SK-N-SH (cell line): ENCODE results near the gene VTCN1. TPM values are rescaled to one million over a fixed set of nuclear protein-coding genes. Genes with fewer than 3 reads are reported as not detected.

ENCODE experiments used
- CTCF ChIA-PET: fragments of 300-600, 350-600 bp; formaldehyde crosslinking; extraction: SDS; loops from one replicate; lab custom pipeline; 2021; lab: Yijun Ruan, JAX
- POLR2A ChIA-PET: fragments of 350-600 bp; sonication (Branson Sonifier 250); formaldehyde crosslinking; extraction: SDS; loops from one replicate; lab custom pipeline; 2020; ENCODE audit warnings: antibody characterized with exemption, inconsistent platforms; lab: Yijun Ruan, JAX
- DNase-seq: peaks from one replicate; pipeline ENCODE4 v3.0.0; 2012
- H2AFZ ChIP-seq: fragments of 200-600 bp; sonication (generic); 2 replicates; pipeline ENCODE4 v1.8.1; 2016; ENCODE audit warnings: antibody characterized with exemption, mild to moderate bottlenecking, low read depth
- H3F3A ChIP-seq: fragments of 200-600 bp; sonication (generic); replicated peaks from 2 replicates; pipeline ENCODE3; 2016; ENCODE audit warnings: antibody characterized with exemption, mild to moderate bottlenecking; ENCODE audit not compliant: insufficient read depth
- H3K27ac ChIP-seq, 2 experiments: fragments of 200-500 bp in 1 of 2; fragments of 200-600 bp in 1 of 2; sonication (Bioruptor generic) in 1 of 2; sonication (generic), shearing (Covaris generic) in 1 of 2; 2 replicates each; pipeline versions ENCODE4 v1.5.1 to v1.6.1; 2014 to 2016; ENCODE audit warnings: low read depth in 2 of 2, inconsistent platforms in 1 of 2, low read length in 1 of 2, mild to moderate bottlenecking in 1 of 2, mixed read lengths in 1 of 2
- H3K27me3 ChIP-seq: fragments of 200-600 bp; sonication (generic), shearing (Covaris generic); 2 replicates; pipeline ENCODE4 v1.6.1; 2016; ENCODE audit warnings: mixed run types; ENCODE audit not compliant: insufficient read depth
- H3K36me3 ChIP-seq, 2 experiments: fragments of 200-500 bp in 1 of 2; fragments of 200-600 bp in 1 of 2; sonication (Bioruptor generic) in 1 of 2; sonication (generic) in 1 of 2; replicated peaks in 1 of 2; 2 replicates each; pipeline versions ENCODE3 to v1.5.1; 2014 to 2016; ENCODE audit warnings: low read length in 1 of 2, mild to moderate bottlenecking in 1 of 2; ENCODE audit not compliant: insufficient read depth in 2 of 2, control insufficient read depth in 1 of 2
- H3K4me1 ChIP-seq, 2 experiments: fragments of 200-500 bp in 1 of 2; fragments of 200-600 bp in 1 of 2; sonication (Bioruptor generic) in 1 of 2; sonication (generic), shearing (Covaris generic) in 1 of 2; 2 replicates each; pipeline versions ENCODE4 v1.5.1 to v1.6.1; 2014 to 2016; ENCODE audit warnings: low read depth in 1 of 2, low read length in 1 of 2, mixed run types in 1 of 2; ENCODE audit not compliant: insufficient read depth in 2 of 2, control insufficient read depth in 1 of 2
- H3K4me2 ChIP-seq: fragments of 200-600 bp; sonication (generic), shearing (Covaris generic); 2 replicates; pipeline ENCODE4 v1.6.1; 2017; ENCODE audit warnings: mixed run types
- H3K4me3 ChIP-seq, 2 experiments: fragments of 200-500 bp in 1 of 2; fragments of 200-600 bp in 1 of 2; sonication (Bioruptor generic) in 1 of 2; sonication (generic), shearing (Covaris generic) in 1 of 2; 2 replicates each; pipeline versions ENCODE4 v1.5.1 to v1.8.1; 2014 to 2016; ENCODE audit warnings: low read depth in 2 of 2, inconsistent platforms in 1 of 2, low read length in 1 of 2, mild to moderate bottlenecking in 1 of 2, mixed read lengths in 1 of 2, moderate library complexity in 1 of 2
- H3K79me2 ChIP-seq: fragments of 200-600 bp; sonication (generic); 2 replicates; pipeline ENCODE4 v1.8.1; 2017; ENCODE audit warnings: mild to moderate bottlenecking; ENCODE audit not compliant: insufficient read depth
- H3K9ac ChIP-seq: fragments of 200-600 bp; sonication (generic); 2 replicates; pipeline ENCODE4 v1.6.1; 2017; ENCODE audit warnings: mixed run types
- H3K9me2 ChIP-seq: fragments of 200-600 bp; sonication (generic); 2 replicates; pipeline ENCODE4 v1.6.1; 2017; ENCODE audit warnings: mixed run types
- H3K9me3 ChIP-seq: fragments of 200-600 bp; sonication (generic); 2 replicates; pipeline ENCODE4 v1.6.1; 2017; ENCODE audit warnings: mixed run types, mild to moderate bottlenecking, moderate library complexity
- H4K20me1 ChIP-seq: fragments of 200-600 bp; sonication (generic); 2 replicates; pipeline ENCODE4 v1.6.1; 2017; ENCODE audit warnings: mild to moderate bottlenecking, mixed run types; ENCODE audit not compliant: insufficient read depth
- CHD2 ChIP-seq: fragments of 150-350 bp; IDR thresholded peaks from 2 replicates; pipeline ENCODE4 v1.6.1; 2018; ENCODE audit warnings: low read length; ENCODE audit not compliant: partially characterized antibody
- ELF1 ChIP-seq: IDR thresholded peaks from 2 replicates; pipeline ENCODE4 v1.4.0; 2012
- FOSL2 ChIP-seq: IDR thresholded peaks from 2 replicates; pipeline ENCODE4 v1.4.0; 2012; ENCODE audit warnings: low read depth, mild to moderate bottlenecking, moderate library complexity, borderline replicate concordance
- FOXM1 ChIP-seq: IDR thresholded peaks from 2 replicates; pipeline ENCODE4 v1.4.0; 2012; ENCODE audit warnings: low read depth, mild to moderate bottlenecking
- GATA2 ChIP-seq: sonication (generic); formaldehyde crosslinking; IDR thresholded peaks from 2 replicates; pipeline ENCODE4 v1.5.0; 2020; ENCODE audit warnings: mild to moderate bottlenecking, missing genetic modification reagents
- JUND ChIP-seq: IDR thresholded peaks from 2 replicates; pipeline ENCODE4 v1.4.0; 2012
- MEF2A ChIP-seq: IDR thresholded peaks from 2 replicates; pipeline ENCODE4 v1.4.0; 2012; ENCODE audit warnings: low read depth, borderline replicate concordance
- MXI1 ChIP-seq: IDR thresholded peaks from 2 replicates; pipeline ENCODE4 v1.6.1; 2012; ENCODE audit warnings: mild to moderate bottlenecking, low read depth, low read length, improper control_type of control experiment
- NFIC ChIP-seq: IDR thresholded peaks from 2 replicates; pipeline ENCODE4 v1.4.0; 2012; ENCODE audit warnings: borderline replicate concordance
- POLR2AphosphoS5 ChIP-seq: IDR thresholded peaks from 2 replicates; pipeline ENCODE4 v1.6.1; 2012; ENCODE audit warnings: low read depth, low read length
- RCOR1 ChIP-seq: fragments of 150-350 bp; IDR thresholded peaks from 2 replicates; pipeline ENCODE4 v1.6.1; 2017; ENCODE audit warnings: antibody characterized with exemption, low read length
- RFX5 ChIP-seq: IDR thresholded peaks from 2 replicates; pipeline ENCODE4 v1.6.1; 2012; ENCODE audit warnings: mild to moderate bottlenecking, improper control_type of control experiment, low read length
- RXRA ChIP-seq: IDR thresholded peaks from 2 replicates; pipeline ENCODE4 v1.4.0; 2012; ENCODE audit warnings: low read depth, mild to moderate bottlenecking, borderline replicate concordance
- SIN3A ChIP-seq: IDR thresholded peaks from 2 replicates; pipeline ENCODE4 v1.6.1; 2012; ENCODE audit warnings: low read depth, mild to moderate bottlenecking, low read length, moderate library complexity, borderline replicate concordance
- SMC3 ChIP-seq: IDR thresholded peaks from 2 replicates; pipeline ENCODE4 v1.6.1; 2012; ENCODE audit warnings: low read depth, low read length, improper control_type of control experiment
- TEAD4 ChIP-seq: IDR thresholded peaks from 2 replicates; pipeline ENCODE4 v1.4.0; 2012; ENCODE audit warnings: mild to moderate bottlenecking, borderline replicate concordance; ENCODE audit not compliant: insufficient read depth
- YY1 ChIP-seq: IDR thresholded peaks from 2 replicates; pipeline ENCODE4 v1.4.0; 2012; ENCODE audit warnings: low read depth, mild to moderate bottlenecking
- WGBS: methylation state at CpG from one replicate; pipeline ENCODE4 v1.1.6; 2017; ENCODE audit warnings: low lambda C conversion rate; 5-methylcytosine and 5-hydroxymethylcytosine counted together
- polyA plus RNA-seq, 3 experiments: library from polyadenylated mRNA; depleted of rRNA; stranded (reverse); fragments of >200 nt; gene quantifications; 2 replicates each; pipeline ENCODE4 v1.2.3, GENCODE V29; 2012
- TF ChIP-seq, protein P1 (sequence below): fragments of 200-600 bp; sonication (generic); IDR thresholded peaks from 2 replicates; pipeline ENCODE4 v1.6.1; 2017; ENCODE audit warnings: antibody characterized with exemption, mild to moderate bottlenecking, moderate library complexity
- TF ChIP-seq, protein P2 (sequence below): fragments of 150-350 bp; IDR thresholded peaks from 2 replicates; pipeline ENCODE4 v1.6.1; 2016; ENCODE audit warnings: mild to moderate bottlenecking, low read depth, low read length
- TF ChIP-seq, protein P3 (sequence below): IDR thresholded peaks from 2 replicates; pipeline ENCODE4 v1.4.0; 2012; ENCODE audit warnings: low read depth, borderline replicate concordance

The VTCN1 gene
- polyA plus RNA-seq, 1 of the 3 experiments (the other 2 are of a cell fraction) = not detected

DNA sequence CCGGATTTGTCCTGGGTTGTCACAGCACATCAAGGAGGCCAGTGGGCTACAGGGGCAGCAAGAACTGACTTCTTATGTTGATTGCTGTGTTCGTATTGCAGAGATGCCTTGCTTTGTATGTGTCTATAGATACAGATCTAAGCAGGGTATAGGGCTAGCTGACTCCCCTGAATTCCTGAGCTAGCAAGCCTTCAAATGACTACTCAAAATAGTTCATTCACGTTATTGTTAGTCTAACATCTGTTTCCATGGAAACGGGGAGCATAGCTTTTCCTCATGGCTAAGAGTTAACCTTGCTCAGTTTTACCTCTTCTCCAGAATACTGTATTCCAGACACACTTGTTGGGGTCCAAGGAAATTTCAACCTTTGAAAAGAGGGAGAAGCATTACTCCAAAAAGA is 113.3 kb downstream of the VTCN1 start:
- no peak for DNase-seq
- TF ChIP-seq TEAD4 = no peak
- TF ChIP-seq RXRA = no peak
- TF ChIP-seq, protein P1, sequence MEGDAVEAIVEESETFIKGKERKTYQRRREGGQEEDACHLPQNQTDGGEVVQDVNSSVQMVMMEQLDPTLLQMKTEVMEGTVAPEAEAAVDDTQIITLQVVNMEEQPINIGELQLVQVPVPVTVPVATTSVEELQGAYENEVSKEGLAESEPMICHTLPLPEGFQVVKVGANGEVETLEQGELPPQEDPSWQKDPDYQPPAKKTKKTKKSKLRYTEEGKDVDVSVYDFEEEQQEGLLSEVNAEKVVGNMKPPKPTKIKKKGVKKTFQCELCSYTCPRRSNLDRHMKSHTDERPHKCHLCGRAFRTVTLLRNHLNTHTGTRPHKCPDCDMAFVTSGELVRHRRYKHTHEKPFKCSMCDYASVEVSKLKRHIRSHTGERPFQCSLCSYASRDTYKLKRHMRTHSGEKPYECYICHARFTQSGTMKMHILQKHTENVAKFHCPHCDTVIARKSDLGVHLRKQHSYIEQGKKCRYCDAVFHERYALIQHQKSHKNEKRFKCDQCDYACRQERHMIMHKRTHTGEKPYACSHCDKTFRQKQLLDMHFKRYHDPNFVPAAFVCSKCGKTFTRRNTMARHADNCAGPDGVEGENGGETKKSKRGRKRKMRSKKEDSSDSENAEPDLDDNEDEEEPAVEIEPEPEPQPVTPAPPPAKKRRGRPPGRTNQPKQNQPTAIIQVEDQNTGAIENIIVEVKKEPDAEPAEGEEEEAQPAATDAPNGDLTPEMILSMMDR = no peak
- no peak for TF ChIP-seq RFX5
- TF ChIP-seq MEF2A = no peak
- no peak for TF ChIP-seq ELF1
- TF ChIP-seq POLR2AphosphoS5 = no peak
- no peak for TF ChIP-seq YY1
- TF ChIP-seq FOXM1 = no peak
- no peak for TF ChIP-seq FOSL2
- no peak for TF ChIP-seq SMC3
- TF ChIP-seq GATA2 (CRISPR knock-in tag) = no peak
- TF ChIP-seq, protein P2, sequence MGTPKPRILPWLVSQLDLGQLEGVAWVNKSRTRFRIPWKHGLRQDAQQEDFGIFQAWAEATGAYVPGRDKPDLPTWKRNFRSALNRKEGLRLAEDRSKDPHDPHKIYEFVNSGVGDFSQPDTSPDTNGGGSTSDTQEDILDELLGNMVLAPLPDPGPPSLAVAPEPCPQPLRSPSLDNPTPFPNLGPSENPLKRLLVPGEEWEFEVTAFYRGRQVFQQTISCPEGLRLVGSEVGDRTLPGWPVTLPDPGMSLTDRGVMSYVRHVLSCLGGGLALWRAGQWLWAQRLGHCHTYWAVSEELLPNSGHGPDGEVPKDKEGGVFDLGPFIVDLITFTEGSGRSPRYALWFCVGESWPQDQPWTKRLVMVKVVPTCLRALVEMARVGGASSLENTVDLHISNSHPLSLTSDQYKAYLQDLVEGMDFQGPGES = no peak
- TF ChIP-seq CHD2 = no peak
- no peak for TF ChIP-seq SIN3A
- no peak for TF ChIP-seq NFIC
- TF ChIP-seq, protein P3, sequence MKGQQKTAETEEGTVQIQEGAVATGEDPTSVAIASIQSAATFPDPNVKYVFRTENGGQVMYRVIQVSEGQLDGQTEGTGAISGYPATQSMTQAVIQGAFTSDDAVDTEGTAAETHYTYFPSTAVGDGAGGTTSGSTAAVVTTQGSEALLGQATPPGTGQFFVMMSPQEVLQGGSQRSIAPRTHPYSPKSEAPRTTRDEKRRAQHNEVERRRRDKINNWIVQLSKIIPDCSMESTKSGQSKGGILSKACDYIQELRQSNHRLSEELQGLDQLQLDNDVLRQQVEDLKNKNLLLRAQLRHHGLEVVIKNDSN = no peak
- TF ChIP-seq MXI1 = no peak
- no peak for TF ChIP-seq RCOR1
- TF ChIP-seq JUND = no peak
- Histone ChIP-seq H3K27ac (peak overlapping the region in 1 of 2 experiments; percentile 98; a peak in 2 of 4 replicates), H3K79me2 (no peaks in the 10 kb centered on the region), H3K27me3 (no peaks in the 10 kb centered on the region), H3F3A (peaks cover 33% of the 10 kb centered on the region), H3K4me2 (peak overlapping the region; percentile 41; the same call in 1 of the 2 replicates), H3K9me2 (no peaks in the 10 kb centered on the region), H3K4me1 (peaks cover 6 to 49% of the 10 kb centered on the region in 2 experiments), H4K20me1 (no peaks in the 10 kb centered on the region), H3K9me3 (no peaks in the 10 kb centered on the region), H3K4me3 (no peak overlapping the region), H3K36me3 (peaks cover 27 to 35% of the 10 kb centered on the region in 2 experiments), H3K9ac (peak overlapping the region; percentile 49; the same call in 1 of the 2 replicates), H2AFZ (no peak overlapping the region)
- 63% methylated on average over 4 of the region's 4 CpGs for WGBS
- CTCF ChIA-PET = interaction anchor here (1.1 to 1.6 kb wide), 3 partner anchors 25 to 30 kb away, joined by 3 to 5 read pairs (median 3); no protein-coding TSS in a partner anchor
- POLR2A ChIA-PET = no interaction called here
